Loucy (cell line): Measurements from ENCODE around the gene RANBP17.

Source experiments
- H2AFZ ChIP-seq: fragments of 200-600 bp; sonication (generic); 2 replicates; pipeline ENCODE4 v1.6.0; 2016; ENCODE audit warnings: antibody characterized with exemption, mild to moderate bottlenecking, low read length, moderate library complexity
- H3F3A ChIP-seq: fragments of 200-600 bp; 2 replicates; pipeline ENCODE4 v1.6.0; 2016; ENCODE audit warnings: antibody characterized with exemption, low read depth, mild to moderate bottlenecking
- H3K27me3 ChIP-seq: fragments of 200-600 bp; sonication (generic); 2 replicates; pipeline ENCODE4 v1.6.1; 2014; ENCODE audit warnings: low read length, mild to moderate bottlenecking; ENCODE audit not compliant: insufficient read depth, poor library complexity, severe bottlenecking
- H3K36me3 ChIP-seq: fragments of 200-600 bp; sonication (generic); 2 replicates; pipeline ENCODE4 v1.6.1; 2016; ENCODE audit warnings: low read length; ENCODE audit not compliant: insufficient read depth
- H3K4me1 ChIP-seq: fragments of 200-600 bp; sonication (generic); 2 replicates; pipeline ENCODE4 v1.5.1; 2014; ENCODE audit warnings: low read length, mild to moderate bottlenecking; ENCODE audit not compliant: insufficient read depth, poor library complexity, severe bottlenecking
- H3K4me2 ChIP-seq: fragments of 200-600 bp; sonication (generic); 2 replicates; pipeline ENCODE4 v1.6.0; 2014; ENCODE audit warnings: antibody characterized with exemption, low read length, low read depth, mild to moderate bottlenecking; ENCODE audit not compliant: poor library complexity, severe bottlenecking
- H3K4me3 ChIP-seq: fragments of 200-600 bp; sonication (generic); 2 replicates; pipeline ENCODE4 v1.5.1; 2014; ENCODE audit warnings: low read length, mild to moderate bottlenecking, mixed read lengths; ENCODE audit not compliant: poor library complexity, severe bottlenecking
- H3K79me2 ChIP-seq: fragments of 200-600 bp; sonication (generic); 2 replicates; pipeline ENCODE4 v1.6.1; 2014; ENCODE audit warnings: low read length; ENCODE audit not compliant: insufficient read depth
- H3K9ac ChIP-seq: fragments of 200-600 bp; sonication (generic); 2 replicates; pipeline ENCODE4 v1.6.0; 2014; ENCODE audit warnings: mild to moderate bottlenecking, low read depth, low read length, moderate library complexity; ENCODE audit not compliant: poor library complexity, severe bottlenecking
- H3K9me2 ChIP-seq: fragments of 200-600 bp; sonication (generic); replicated peaks from 2 replicates; pipeline ENCODE4 v1.6.1; 2016; ENCODE audit warnings: low read depth, low read length, mixed read lengths
- H3K9me3 ChIP-seq: fragments of 200-600 bp; sonication (generic); 2 replicates; pipeline ENCODE4 v1.6.1; 2014; ENCODE audit warnings: mild to moderate bottlenecking, antibody characterized with exemption, low read length, low read depth; ENCODE audit not compliant: insufficient read depth
- H4K20me1 ChIP-seq: fragments of 200-600 bp; sonication (generic); 2 replicates; pipeline ENCODE4 v1.6.0; 2014; ENCODE audit warnings: antibody characterized with exemption, low read length, mild to moderate bottlenecking; ENCODE audit not compliant: insufficient read depth, poor library complexity, severe bottlenecking
- EZH2phosphoT487 ChIP-seq: fragments of 200-600 bp; IDR thresholded peaks from 2 replicates; pipeline ENCODE4 v1.6.1; 2018; ENCODE audit warnings: antibody characterized with exemption, mild to moderate bottlenecking, moderate library complexity, borderline replicate concordance
- TF ChIP-seq, protein P1 (sequence below): fragments of 200-600 bp; sonication (generic); conservative IDR thresholded peaks from 2 replicates; pipeline ENCODE4 v1.5.1; 2014; ENCODE audit warnings: mild to moderate bottlenecking, antibody characterized with exemption, low read length

The RANBP17 gene

DNA sequence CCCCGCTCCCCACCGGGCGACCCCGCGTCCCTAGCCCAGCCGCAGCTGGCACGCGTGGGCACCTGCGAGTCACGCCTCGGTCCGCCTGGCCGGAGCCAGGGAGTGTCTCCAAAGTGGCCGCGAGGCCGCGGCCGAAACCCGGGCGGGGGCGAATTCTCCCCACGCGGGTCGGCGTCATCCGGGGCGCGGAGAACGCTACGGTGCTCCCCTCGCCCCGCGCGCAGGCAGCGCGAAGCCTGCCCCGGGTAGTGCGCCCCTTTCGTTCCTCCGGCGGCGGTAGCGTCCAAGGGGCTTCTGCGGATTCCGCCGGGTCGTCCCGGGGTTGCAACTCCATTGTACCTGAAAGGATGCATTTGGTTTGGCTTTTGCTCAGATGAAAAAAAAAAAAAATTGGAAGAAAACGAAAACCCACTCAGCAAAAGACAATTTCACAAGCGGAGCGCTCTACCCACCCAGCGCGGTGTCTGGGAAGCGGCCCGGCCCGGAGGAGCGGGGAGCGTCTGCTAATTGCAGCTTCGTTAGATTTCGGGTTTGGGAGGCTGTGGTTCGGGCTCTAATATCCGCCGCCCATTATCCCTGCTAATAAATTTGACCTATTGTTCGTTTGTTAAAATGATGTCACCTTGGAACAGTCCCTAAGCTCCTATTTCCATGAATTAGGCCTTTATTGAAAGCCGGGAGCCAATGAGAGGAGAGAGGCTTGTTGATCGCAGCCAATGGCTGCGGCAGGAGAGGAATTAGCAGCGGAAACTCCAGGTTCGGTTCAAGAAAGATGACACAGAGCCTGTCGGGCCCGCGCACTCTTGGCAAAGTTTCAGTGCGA, 446.8 kb downstream of the RANBP17 start, which contains the start of gene TLX3:
Gene TLX3, plus strand, starts transcription at position 796 of the 823 bp plus-strand sequence. CDS start 118 bp downstream, outside the sequence.
- no peak within 1 kb of the TSS for H3K9ac ChIP-seq
- no peaks in the 10 kb centered on the region for H3K36me3 ChIP-seq
- no peaks in the 10 kb centered on the region for H3K27me3 ChIP-seq
- no peaks in the 10 kb centered on the region for H3K9me2 ChIP-seq
- H3K9me3 ChIP-seq: no peaks in the 10 kb centered on the region
- H3F3A ChIP-seq: no peaks in the 10 kb centered on the region
- no peaks in the 10 kb centered on the region for H3K79me2 ChIP-seq
- no peak within 1 kb of the TSS for H3K4me3 ChIP-seq
- no peak within 1 kb of the TSS for H2AFZ ChIP-seq
- H3K4me2 ChIP-seq: no peak within 1 kb of the TSS
- peaks cover 25% of the 10 kb centered on the region for H3K4me1 ChIP-seq
- H4K20me1 ChIP-seq: no peaks in the 10 kb centered on the region
- TF ChIP-seq, protein P1, sequence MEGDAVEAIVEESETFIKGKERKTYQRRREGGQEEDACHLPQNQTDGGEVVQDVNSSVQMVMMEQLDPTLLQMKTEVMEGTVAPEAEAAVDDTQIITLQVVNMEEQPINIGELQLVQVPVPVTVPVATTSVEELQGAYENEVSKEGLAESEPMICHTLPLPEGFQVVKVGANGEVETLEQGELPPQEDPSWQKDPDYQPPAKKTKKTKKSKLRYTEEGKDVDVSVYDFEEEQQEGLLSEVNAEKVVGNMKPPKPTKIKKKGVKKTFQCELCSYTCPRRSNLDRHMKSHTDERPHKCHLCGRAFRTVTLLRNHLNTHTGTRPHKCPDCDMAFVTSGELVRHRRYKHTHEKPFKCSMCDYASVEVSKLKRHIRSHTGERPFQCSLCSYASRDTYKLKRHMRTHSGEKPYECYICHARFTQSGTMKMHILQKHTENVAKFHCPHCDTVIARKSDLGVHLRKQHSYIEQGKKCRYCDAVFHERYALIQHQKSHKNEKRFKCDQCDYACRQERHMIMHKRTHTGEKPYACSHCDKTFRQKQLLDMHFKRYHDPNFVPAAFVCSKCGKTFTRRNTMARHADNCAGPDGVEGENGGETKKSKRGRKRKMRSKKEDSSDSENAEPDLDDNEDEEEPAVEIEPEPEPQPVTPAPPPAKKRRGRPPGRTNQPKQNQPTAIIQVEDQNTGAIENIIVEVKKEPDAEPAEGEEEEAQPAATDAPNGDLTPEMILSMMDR: no peak
- no peak for TF ChIP-seq EZH2phosphoT487

- Histone ChIP-seq H3K27me3 (no peaks in the 10 kb centered on the region), H4K20me1 (no peaks in the 10 kb centered on the region), H3K9ac (no peak overlapping the region), H2AFZ (no peak overlapping the region), H3K4me1 (peaks cover 25% of the 10 kb centered on the region), H3K4me3 (no peak overlapping the region), H3K9me3 (no peaks in the 10 kb centered on the region), H3K4me2 (no peak overlapping the region), H3K9me2 (no peaks in the 10 kb centered on the region), H3K36me3 (no peaks in the 10 kb centered on the region), H3F3A (no peaks in the 10 kb centered on the region), H3K79me2 (no peaks in the 10 kb centered on the region)
- no peak for TF ChIP-seq EZH2phosphoT487
- TF ChIP-seq, protein P1: no peak
These were observed 447.7 kb downstream of the RANBP17 start for GRCh38 chr5:171309276-171310211.

DNA sequence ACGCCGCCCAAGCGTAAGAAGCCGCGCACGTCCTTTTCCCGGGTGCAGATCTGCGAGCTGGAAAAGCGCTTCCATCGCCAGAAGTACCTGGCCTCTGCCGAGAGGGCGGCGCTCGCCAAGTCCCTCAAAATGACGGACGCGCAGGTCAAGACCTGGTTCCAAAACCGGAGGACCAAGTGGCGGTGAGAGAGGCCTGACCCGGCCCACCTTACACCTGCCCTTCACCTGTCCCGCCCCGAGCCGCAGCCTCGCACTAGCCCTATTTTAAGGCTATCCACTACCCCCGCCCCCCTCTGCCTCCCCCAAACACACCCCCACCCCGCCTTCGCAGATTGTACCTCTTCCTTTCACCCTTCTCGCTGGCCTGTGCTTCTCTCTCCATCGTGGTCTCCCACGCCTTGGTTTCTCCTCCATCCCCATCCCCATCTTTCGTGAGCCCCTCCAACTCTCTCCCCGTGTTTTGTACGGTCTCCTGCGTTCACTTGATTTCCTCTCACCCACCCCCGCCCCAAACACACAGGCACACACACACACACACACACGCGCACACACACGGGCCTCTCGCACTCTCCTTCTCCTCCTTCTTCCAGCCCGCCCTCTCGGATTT, 448.5 kb downstream of the RANBP17 start:
- Histone ChIP-seq H3K36me3 (no peaks in the 10 kb centered on the region), H2AFZ (no peak overlapping the region), H3K4me1 (peaks cover 21% of the 10 kb centered on the region), H3K79me2 (no peaks in the 10 kb centered on the region), H3K4me3 (no peak overlapping the region), H4K20me1 (no peaks in the 10 kb centered on the region), H3K4me2 (no peak overlapping the region), H3K9me2 (no peaks in the 10 kb centered on the region), H3K9me3 (no peaks in the 10 kb centered on the region), H3K9ac (no peak overlapping the region), H3F3A (no peaks in the 10 kb centered on the region), H3K27me3 (no peaks in the 10 kb centered on the region)
- TF ChIP-seq EZH2phosphoT487: no peak
